ENCODE measurements around the gene KRTAP10-4. TPM values are rescaled to one million over a fixed set of nuclear protein-coding genes. Genes with fewer than 3 reads are reported as not detected.

KRTAP10-4 gene
- total and polyA plus RNA-seq, 2 of the 4 experiments (the other 2 are of a cell fraction) = not detected

GRCh38 chr21:44548922-44549321, 24.6 kb upstream of the KRTAP10-4 start:
- CTCF ChIA-PET = no interaction called here
- 0 out of 2 replicates have a peak overlapping the region, but pooled peaks have one; percentile 1 for H3K4me2 ChIP-seq (ENCODE audit: low read depth, low read length)
- intact Hi-C loops (cut with micrococcal nuclease) = no loop called here

More at GRCh38 chr21:44548922-44549321, 24.6 kb upstream of the KRTAP10-4 start:
- no peak overlapping the region for H3K56ac ChIP-seq (ENCODE audit: extremely low read depth, insufficient read depth, low read length)
- dilution Hi-C loops (cut with HindIII; ENCODE audit: low sequenced_read_pairs, unreplicated experiment) (no loop called here), in situ Hi-C loops (cut with MboI; ENCODE audit: low sequenced_read_pairs) (no loop called here)
- no peak overlapping the region for H2AK5ac ChIP-seq (ENCODE audit: low read depth, low read length)
- no peak overlapping the region for H2AK9ac ChIP-seq (replicated peaks; ENCODE audit: low read depth, low read length, poor library complexity)
- no peak overlapping the region for H3K27ac ChIP-seq (ENCODE audit: insufficient read depth, low read length)
- H2BK20ac ChIP-seq (ENCODE audit: low read depth, low read length) = no peak overlapping the region
- H4K8ac ChIP-seq (ENCODE audit: low read depth in 2 of 2, low read length in 2 of 2) = no peak overlapping the region
- peaks cover 12% of the 10 kb centered on the region for H3K27me3 ChIP-seq (ENCODE audit: control insufficient read depth, insufficient read depth, low read length)
- no peak overlapping the region for H2BK15ac ChIP-seq (ENCODE audit: low read depth, low read length)
- no peak overlapping the region for H4K91ac ChIP-seq (ENCODE audit: insufficient read depth, low read depth, low read length)
- H3K9ac ChIP-seq (ENCODE audit: low read depth, low read length) = no peak overlapping the region
- DNase-seq (no peak), ATAC-seq (ENCODE audit: low read depth) (peak; percentile 53; the same call in 1 of the 2 replicates)
- H3K36me3 ChIP-seq (ENCODE audit: control insufficient read depth, insufficient read depth, low read length) = no peaks in the 10 kb centered on the region
- no peak overlapping the region for H2BK5ac ChIP-seq (ENCODE audit: low read depth, low read length, poor library complexity, severe bottlenecking)
- no peak overlapping the region for H3K23ac ChIP-seq (ENCODE audit: low read depth, low read length)
- no peak overlapping the region for H2AFZ ChIP-seq (replicated peaks; ENCODE audit: low read length, poor library complexity)
- POLR2A ChIA-PET (ENCODE audit: unreplicated experiment) = no interaction called here
- 4% methylated on average over 8 of the region's 14 CpGs; no CpG with 5 or more reads in 1 of the 2 experiments for WGBS, 2 experiments (ENCODE audit: extremely low coverage in 2 of 2, insufficient read length in 1 of 2)
- H3K14ac ChIP-seq (replicated peaks; ENCODE audit: low read depth, low read length) = no peak overlapping the region
- peaks cover 2% of the 10 kb centered on the region; the same call in 1 of the 2 replicates for H3K9me3 ChIP-seq (ENCODE audit: control insufficient read depth, insufficient read depth, low read length)
- TF ChIP-seq RAD21 (IDR thresholded peaks at IDR 0.05; ENCODE audit: low read length) (no peak), MXI1 (IDR thresholded peaks at IDR 0.05; ENCODE audit: borderline replicate concordance, low read depth, low read length) (no peak), SMC3 (IDR thresholded peaks at IDR 0.05; ENCODE audit: low read depth, low read length) (no peak), MAZ (IDR thresholded peaks at IDR 0.05; ENCODE audit: borderline replicate concordance, low read depth, low read length) (no peak), CEBPB (IDR thresholded peaks at IDR 0.05; ENCODE audit: low read depth, low read length) (no peak), POLR2A (IDR thresholded peaks at IDR 0.05; ENCODE audit: low read depth, low read length) (no peak), MAFK (IDR thresholded peaks at IDR 0.05; ENCODE audit: low read depth, low read length) (no peak), RFX5 (IDR thresholded peaks at IDR 0.05; ENCODE audit: low read depth, low read length) (no peak), ELK1 (IDR thresholded peaks at IDR 0.05; ENCODE audit: borderline replicate concordance, low read depth, low read length) (no peak), FOS (IDR thresholded peaks at IDR 0.05; ENCODE audit: low read depth, low read length) (no peak), NFE2L2 (IDR thresholded peaks at IDR 0.05; ENCODE audit: low read depth, low read length) (no peak), CHD1 (IDR thresholded peaks at IDR 0.05; ENCODE audit: low read depth, low read length) (no peak), CTCF (conservative IDR thresholded peaks at IDR 0.05; ENCODE audit: low read depth, low read length) (no peak), USF2 (IDR thresholded peaks at IDR 0.05; ENCODE audit: low read depth, low read length) (no peak), RCOR1 (IDR thresholded peaks at IDR 0.05; ENCODE audit: insufficient replicate concordance, low read length) (no peak), BHLHE40 (IDR thresholded peaks at IDR 0.05; ENCODE audit: low read depth, low read length) (no peak)
- no peak overlapping the region for H3K18ac ChIP-seq (ENCODE audit: low read depth, low read length)
- no peaks in the 10 kb centered on the region for H3K4me1 ChIP-seq (ENCODE audit: control insufficient read depth, insufficient read depth, low read length)
- no peaks in the 10 kb centered on the region for H3K9me1 ChIP-seq (ENCODE audit: insufficient read depth, low read length)
- no peak overlapping the region for H3K4ac ChIP-seq (ENCODE audit: low read depth, low read length)
- no peaks in the 10 kb centered on the region for H4K20me1 ChIP-seq (ENCODE audit: insufficient read depth, low read length)
- no TSS peak for BruUV-seq (replicated peaks)
- H3K79me1 ChIP-seq (ENCODE audit: low read depth in 1 of 2, low read length in 2 of 2) = no peaks in the 10 kb centered on the region
- no peak overlapping the region for H4K5ac ChIP-seq (ENCODE audit: low read depth, low read length)
- H3K4me3 ChIP-seq (ENCODE audit: insufficient read depth, low read depth, low read length) = no peak overlapping the region
- H2BK120ac ChIP-seq (ENCODE audit: low read depth, low read length) = no peak overlapping the region

Data from IMR-90 (cell line).